Gastrocnemius medialis (tissue), 4 donors: Measurements from ENCODE around the gene PRDM15.

ENCODE experiments used
- POLR2A ChIP-seq, 2 donors: fragments of 450-650 bp; IDR thresholded peaks; one replicate each; pipeline ENCODE4 v1.6.1; 2017; ENCODE audit warnings: antibody characterized with exemption in 2 of 2, mild to moderate bottlenecking in 2 of 2, moderate library complexity in 2 of 2
- TF ChIP-seq, protein P1 (sequence below), 5 experiments: fragments of 450-650 bp in 3 of 5; fragments of 200-600 bp in 2 of 5; sonication (generic) in 2 of 5; IDR thresholded peaks in 4 of 5; conservative IDR thresholded peaks in 1 of 5; 1 replicate in 4 of 5; 2 replicates in 1 of 5; pipeline ENCODE4 v1.5.1; 2016 to 2019; ENCODE audit warnings: antibody characterized with exemption in 5 of 5, mild to moderate bottlenecking in 3 of 5, moderate library complexity in 3 of 5

DNA sequence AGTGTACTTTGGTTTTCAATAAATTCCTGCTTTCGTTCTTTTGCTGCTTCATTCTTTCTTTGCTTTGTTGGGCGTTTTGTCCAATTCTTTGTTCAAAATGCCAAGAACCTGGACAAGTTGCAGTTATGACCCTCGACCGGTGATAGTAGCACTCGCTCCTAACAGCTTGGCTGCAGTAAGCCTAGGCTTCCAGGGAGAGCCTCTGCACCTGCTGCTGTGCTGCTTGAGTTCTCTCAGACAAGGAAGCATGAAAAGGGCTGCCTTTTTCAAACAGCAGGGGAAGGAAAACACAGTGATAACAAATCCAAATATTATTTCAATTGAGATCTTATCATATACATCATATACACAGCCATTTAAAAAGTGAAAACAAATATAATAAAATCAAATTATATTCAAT lies 99.5 kb downstream of the PRDM15 start:
- TF ChIP-seq, protein P1, sequence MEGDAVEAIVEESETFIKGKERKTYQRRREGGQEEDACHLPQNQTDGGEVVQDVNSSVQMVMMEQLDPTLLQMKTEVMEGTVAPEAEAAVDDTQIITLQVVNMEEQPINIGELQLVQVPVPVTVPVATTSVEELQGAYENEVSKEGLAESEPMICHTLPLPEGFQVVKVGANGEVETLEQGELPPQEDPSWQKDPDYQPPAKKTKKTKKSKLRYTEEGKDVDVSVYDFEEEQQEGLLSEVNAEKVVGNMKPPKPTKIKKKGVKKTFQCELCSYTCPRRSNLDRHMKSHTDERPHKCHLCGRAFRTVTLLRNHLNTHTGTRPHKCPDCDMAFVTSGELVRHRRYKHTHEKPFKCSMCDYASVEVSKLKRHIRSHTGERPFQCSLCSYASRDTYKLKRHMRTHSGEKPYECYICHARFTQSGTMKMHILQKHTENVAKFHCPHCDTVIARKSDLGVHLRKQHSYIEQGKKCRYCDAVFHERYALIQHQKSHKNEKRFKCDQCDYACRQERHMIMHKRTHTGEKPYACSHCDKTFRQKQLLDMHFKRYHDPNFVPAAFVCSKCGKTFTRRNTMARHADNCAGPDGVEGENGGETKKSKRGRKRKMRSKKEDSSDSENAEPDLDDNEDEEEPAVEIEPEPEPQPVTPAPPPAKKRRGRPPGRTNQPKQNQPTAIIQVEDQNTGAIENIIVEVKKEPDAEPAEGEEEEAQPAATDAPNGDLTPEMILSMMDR (IDR thresholded peaks at IDR 0.05 in 4 of 5, conservative IDR thresholded peaks at IDR 0.05 in 1 of 5), result no peak
- no peak for TF ChIP-seq POLR2A (IDR thresholded peaks at IDR 0.05)
